ENCODE measurements around the gene TMEM51. TPM values are rescaled to one million over a fixed set of nuclear protein-coding genes. Genes with fewer than 3 reads are reported as not detected.

The TMEM51 gene
- total and polyA plus RNA-seq, 9 donors = 9.4 to 38.5 (median 23.0) TPM

- intact Hi-C loops (cut with DNase I) = no loop called here
These were observed 95.5 kb downstream of the TMEM51 start for GRCh38 chr1:15249081-15249480.

GRCh38 chr1:15251857-15252835, 98.6 kb downstream of the TMEM51 start:
- H3K4me1 ChIP-seq (ENCODE audit: insufficient read depth) = peaks cover 6% of the 10 kb centered on the region
- no peak overlapping the region for H3K27ac ChIP-seq
- intact Hi-C loops (cut with DNase I) = no loop called here
- no peaks in the 10 kb centered on the region for H3K36me3 ChIP-seq
- H3K27me3 ChIP-seq = no peaks in the 10 kb centered on the region
- TF ChIP-seq EP300 (IDR thresholded peaks at IDR 0.05) (no peak), POLR2A (IDR thresholded peaks at IDR 0.05) (no peak)
- TF ChIP-seq, protein P1, sequence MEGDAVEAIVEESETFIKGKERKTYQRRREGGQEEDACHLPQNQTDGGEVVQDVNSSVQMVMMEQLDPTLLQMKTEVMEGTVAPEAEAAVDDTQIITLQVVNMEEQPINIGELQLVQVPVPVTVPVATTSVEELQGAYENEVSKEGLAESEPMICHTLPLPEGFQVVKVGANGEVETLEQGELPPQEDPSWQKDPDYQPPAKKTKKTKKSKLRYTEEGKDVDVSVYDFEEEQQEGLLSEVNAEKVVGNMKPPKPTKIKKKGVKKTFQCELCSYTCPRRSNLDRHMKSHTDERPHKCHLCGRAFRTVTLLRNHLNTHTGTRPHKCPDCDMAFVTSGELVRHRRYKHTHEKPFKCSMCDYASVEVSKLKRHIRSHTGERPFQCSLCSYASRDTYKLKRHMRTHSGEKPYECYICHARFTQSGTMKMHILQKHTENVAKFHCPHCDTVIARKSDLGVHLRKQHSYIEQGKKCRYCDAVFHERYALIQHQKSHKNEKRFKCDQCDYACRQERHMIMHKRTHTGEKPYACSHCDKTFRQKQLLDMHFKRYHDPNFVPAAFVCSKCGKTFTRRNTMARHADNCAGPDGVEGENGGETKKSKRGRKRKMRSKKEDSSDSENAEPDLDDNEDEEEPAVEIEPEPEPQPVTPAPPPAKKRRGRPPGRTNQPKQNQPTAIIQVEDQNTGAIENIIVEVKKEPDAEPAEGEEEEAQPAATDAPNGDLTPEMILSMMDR (IDR thresholded peaks at IDR 0.05) = no peak
- no peak overlapping the region for H3K4me3 ChIP-seq
- H3K9me3 ChIP-seq = no peaks in the 10 kb centered on the region
- 57 to 78% (median 66%) methylated on average over 14 of the region's 14 CpGs for WGBS, 3 donors
- no peak for DNase-seq

More at GRCh38 chr1:15249081-15249480, 95.5 kb downstream of the TMEM51 start:
- 42 to 68% (median 67%) methylated on average over 5 of the region's 5 CpGs for WGBS, 3 donors
- no peaks in the 10 kb centered on the region for H3K27me3 ChIP-seq
- no peaks in the 10 kb centered on the region for H3K9me3 ChIP-seq
- no peak for TF ChIP-seq EP300 (IDR thresholded peaks at IDR 0.05)
- no peak for TF ChIP-seq POLR2A (IDR thresholded peaks at IDR 0.05)
- TF ChIP-seq, protein P1 (IDR thresholded peaks at IDR 0.05) = no peak
- H3K4me3 ChIP-seq = no peak overlapping the region
- H3K27ac ChIP-seq = no peak overlapping the region
- no peak for DNase-seq
- H3K4me1 ChIP-seq (ENCODE audit: insufficient read depth) = peaks cover 11% of the 10 kb centered on the region
- no peaks in the 10 kb centered on the region for H3K36me3 ChIP-seq

DNA sequence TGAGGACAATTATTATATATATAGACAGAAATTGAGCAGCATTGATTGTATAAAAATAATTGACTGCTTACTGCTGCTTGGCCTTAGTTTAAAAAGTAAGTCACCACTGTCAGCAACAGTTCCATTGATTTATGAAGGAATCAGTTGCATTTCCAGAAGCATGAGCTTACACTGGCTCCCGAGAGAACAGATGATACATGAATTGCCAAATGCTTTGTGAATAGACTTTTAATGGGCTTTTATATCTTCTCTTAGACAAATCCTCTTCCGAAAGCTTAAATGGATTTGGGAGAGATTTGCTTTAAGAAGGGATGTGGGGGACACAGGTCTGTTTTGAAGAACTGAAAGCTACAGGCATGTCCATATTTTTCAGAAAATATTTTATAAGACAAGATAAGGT, 101.0 kb downstream of the TMEM51 start:
- H3K4me3 ChIP-seq = no peak overlapping the region
- no peaks in the 10 kb centered on the region for H3K27me3 ChIP-seq
- no peak for DNase-seq
- H3K9me3 ChIP-seq = no peaks in the 10 kb centered on the region
- H3K36me3 ChIP-seq = no peaks in the 10 kb centered on the region
- TF ChIP-seq POLR2A (IDR thresholded peaks at IDR 0.05) (no peak), EP300 (IDR thresholded peaks at IDR 0.05) (no peak)
- TF ChIP-seq, protein P1 (IDR thresholded peaks at IDR 0.05) = no peak
- intact Hi-C loops (cut with DNase I) = no loop called here
- H3K4me1 ChIP-seq (ENCODE audit: insufficient read depth) = peaks cover 2% of the 10 kb centered on the region
- 47 to 68% (median 47%) methylated on average over 2 of the region's 2 CpGs for WGBS, 3 donors
- no peak overlapping the region for H3K27ac ChIP-seq

- no peak for TF ChIP-seq EP300 (IDR thresholded peaks at IDR 0.05)
- no peak for TF ChIP-seq POLR2A (IDR thresholded peaks at IDR 0.05)
- TF ChIP-seq, protein P1 (IDR thresholded peaks at IDR 0.05) = no peak
- Histone ChIP-seq H3K27me3 (no peaks in the 10 kb centered on the region), H3K27ac (no peak overlapping the region), H3K36me3 (no peaks in the 10 kb centered on the region), H3K4me1 (ENCODE audit: insufficient read depth) (peaks cover 8% of the 10 kb centered on the region), H3K9me3 (no peaks in the 10 kb centered on the region), H3K4me3 (no peak overlapping the region)
- no peak for DNase-seq
- WGBS, 3 donors = 78 to 94% (median 92%) methylated on average over 4 of the region's 4 CpGs
- intact Hi-C loops (cut with DNase I) = no loop called here
These were observed 102.1 kb downstream of the TMEM51 start for GRCh38 chr1:15255582-15256149.
